ENCODE measurements around the gene NR4A1.

Gene NR4A1

DNA sequence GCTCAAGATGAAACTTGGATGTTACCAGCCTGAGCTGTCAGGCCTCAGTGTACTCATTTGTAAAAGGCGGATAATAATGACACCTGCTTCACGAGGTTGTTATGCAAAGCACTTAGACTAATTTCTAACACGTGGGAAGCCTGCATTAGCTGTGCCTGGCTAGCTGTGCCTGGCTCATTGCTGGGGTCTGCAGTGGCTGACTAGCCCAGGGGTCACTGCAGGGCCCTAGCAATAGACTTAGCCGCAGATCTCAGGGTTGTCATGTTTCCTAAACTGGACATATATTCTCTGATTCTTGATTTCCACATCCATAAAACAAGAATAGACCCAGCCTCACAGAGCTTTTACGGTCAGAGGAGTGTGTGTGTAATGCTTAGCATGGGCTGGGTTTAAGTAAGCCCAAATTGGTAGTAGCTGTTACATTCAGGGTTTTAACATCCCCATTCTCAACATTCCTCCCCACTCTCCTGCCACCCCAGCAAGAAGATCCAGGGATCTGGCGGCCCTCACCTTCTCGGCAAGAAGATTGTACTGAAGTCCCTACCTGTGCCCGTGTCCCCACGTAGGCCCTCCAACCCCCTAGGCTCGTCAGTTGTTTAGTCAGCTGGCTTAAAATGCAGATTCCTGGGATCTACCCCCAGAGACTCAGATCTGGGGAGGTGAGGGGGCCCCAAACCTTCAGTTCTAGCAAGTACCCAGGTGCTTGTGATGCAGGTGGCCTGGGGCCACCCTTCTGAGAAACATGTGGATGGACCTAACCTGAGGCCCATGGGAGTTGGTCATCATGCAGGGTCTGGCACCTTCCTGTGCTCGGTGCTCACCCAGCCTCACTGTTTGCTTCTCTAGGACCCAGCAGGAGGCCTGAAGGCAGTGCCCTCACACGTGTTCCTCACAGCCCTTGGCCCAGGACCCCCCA lies 8.6 kb downstream of the NR4A1 start:
- no peak for DNase-seq

DNA sequence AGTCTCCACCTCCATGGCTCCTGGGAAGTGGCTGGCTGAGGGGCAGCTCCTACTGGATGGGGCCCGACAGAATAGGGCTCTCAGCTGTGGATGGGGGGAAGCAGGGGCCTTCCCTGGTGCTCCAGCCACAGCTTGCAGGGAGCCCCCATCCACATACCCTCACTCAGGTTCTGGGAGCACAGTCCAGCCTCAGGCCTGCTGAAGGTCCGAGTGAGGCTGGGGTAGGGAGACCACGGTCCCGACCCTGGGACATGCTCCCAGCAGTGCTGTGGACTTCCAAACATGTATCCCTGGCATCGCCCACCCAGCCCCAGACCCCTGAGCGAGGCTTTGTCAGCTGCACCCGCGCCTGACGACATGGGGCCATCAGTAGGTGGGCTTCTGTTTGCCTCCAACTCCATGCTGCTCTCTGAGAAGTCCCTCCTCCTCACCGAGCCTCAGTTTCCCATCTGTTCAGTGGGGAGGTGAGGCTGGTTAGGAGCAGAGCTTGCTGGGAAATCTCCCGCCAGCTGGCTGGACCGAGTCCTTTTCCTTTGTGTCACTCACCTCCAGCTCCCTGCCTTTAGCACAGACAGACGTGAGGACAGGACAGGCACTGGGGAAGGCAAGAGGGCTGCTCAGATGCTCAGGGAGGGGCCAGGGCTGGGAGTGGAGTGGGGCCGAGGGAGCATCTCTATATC lies 9.4 kb downstream of the NR4A1 start:
- DNase-seq: no peak

DNA sequence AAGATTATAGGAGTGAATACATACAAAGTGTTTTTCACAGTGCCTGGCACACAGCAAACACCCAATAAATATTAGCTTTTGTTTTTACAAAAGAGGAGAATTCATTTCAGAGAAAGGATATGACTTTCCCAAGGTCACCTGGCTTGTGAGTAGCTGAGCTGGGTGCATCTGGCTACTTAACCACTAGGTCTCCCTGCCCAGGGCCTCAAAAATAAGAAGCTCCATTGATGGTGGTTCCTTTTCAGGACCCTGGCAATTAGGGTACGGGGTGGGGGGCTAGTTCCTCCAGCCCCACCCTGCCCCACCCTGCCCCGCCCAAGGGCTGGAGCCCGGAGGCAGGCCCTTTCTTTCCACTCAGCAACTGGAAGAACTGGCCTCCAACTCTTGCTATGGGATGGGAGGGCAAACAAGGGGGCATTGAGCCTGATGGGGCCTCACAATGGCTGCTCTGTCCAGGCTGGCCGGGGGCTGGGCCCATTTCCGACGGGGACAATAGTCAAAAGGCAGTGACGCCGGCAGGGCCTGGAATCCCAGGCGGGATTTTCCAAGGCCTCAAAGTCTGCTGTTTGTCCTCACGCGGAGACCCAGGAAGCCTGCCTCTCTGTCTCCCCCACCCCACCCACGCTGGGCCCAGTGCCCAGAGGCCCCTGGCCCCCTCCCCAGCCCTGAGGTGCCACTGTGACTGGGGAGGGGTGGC lies 10.4 kb downstream of the NR4A1 start:
- DNase-seq: no peak

DNA sequence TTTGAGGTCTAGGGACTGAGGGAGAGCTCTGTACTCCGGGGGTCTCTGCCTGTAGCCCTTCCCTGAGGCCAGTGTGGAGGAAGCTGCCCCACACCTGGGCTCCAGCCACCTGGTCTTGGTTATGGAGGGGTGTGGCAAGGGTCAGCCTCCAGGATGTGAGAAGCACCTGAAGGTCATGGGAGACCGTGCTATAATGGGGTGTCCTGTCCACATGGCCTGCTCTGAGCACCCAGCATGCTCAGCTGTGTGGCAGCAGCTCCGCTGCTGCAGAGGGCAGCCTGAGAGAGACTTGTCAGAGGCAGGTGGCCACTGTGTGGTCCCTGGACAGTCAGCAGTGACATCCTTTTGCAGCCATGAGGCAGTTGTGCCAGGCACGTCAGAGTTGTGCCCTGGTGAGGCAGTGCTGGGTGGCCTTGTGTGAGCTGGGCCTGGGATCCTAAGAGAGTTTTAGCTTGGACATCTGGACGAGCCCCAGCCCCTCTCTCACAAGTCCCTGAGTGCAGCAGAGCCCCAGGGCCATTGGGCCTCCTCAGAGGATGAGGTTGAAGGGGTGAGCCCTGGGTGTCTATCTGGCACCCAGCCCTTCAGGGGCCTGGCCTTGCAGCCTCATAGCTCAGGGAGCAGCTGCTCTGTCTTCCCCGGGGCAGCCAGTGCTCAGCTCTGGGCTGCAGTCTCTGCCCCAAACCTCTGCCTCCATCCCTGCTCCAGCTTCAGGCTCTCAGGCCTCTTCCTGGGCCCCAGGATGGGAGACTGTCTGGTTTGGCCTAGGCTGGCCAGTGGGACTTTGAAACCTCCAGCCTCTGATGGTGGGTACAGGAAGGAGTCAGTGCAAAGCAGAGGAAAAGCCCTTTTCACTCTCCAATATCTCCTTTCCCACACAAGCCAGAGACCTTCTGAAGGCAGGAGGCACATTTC lies 11.2 kb downstream of the NR4A1 start:
- DNase-seq: no peak

DNA sequence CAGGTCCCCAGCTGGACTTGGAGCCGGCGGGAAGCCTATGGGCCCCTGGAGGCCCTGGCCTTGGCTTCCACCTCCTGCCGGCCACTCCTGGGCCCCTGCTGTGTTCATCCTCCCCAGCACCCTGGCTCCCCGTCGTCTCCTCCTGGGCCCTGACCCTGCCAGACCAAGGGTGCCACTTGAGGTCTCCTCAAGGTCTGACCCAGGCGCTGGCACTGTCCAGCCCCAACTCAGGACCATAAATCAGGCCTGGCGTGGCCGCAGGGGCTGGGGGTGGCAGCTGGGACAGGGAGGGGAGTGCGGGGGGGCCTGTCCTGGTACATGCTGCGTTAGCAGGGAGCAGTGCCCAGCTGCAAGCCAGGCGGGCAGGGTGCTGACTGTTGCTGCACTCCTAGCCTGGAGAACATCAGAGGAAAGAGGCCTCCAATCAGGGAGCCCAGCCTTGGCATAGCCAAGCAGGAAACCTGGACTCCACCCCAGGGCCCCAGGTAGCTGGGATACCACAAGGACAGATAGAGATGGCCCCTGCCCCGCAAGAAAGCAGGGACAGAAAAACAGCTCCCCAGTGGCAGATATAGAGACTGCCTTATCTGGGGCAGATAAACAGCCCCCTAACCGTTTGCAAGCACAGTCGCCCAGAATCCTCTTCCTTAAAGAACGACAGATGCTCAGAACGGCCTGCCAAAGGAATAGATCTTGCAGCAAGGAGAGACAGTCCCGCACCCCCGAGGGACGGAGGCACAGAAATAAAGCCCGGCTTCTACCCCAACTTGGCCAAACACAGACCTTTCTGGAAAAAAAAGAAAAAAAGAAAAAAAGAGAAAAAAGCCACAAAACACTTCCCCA lies 12.1 kb downstream of the NR4A1 start:
- no peak for DNase-seq

DNA sequence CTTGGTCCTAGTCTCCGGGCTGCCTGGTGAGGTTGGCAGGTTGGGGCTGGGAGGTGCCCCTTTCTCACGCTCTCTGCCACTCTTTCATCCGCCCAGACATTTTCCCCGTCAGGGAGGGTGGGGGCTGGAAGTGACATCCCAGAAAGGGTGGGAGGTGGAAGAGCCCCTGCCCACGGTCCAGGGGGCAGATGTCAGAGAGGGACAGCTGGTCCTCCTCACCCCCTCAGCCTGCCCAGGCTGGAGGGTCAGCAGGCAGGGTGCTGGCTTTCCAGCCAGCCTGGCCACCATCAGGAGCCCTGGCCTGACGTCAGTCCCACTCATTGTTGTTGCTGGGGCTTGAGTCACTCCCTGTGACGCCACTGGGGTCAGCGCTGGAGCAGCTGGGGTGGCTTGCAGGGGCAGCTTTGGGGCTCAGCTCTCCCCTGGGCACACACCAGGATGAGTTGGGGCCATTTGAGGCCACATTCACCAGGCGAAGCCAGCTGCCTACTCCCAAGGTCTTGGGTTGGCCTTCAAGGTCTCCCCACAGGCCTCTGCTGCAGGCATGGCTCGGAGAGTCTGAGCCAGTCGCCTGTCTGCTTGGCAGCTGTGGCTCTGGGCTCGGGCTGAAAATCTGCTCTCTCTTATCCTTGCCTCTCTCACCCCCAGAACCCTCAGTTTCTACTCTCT lies 12.9 kb downstream of the NR4A1 start:
- DNase-seq: no peak

DNA sequence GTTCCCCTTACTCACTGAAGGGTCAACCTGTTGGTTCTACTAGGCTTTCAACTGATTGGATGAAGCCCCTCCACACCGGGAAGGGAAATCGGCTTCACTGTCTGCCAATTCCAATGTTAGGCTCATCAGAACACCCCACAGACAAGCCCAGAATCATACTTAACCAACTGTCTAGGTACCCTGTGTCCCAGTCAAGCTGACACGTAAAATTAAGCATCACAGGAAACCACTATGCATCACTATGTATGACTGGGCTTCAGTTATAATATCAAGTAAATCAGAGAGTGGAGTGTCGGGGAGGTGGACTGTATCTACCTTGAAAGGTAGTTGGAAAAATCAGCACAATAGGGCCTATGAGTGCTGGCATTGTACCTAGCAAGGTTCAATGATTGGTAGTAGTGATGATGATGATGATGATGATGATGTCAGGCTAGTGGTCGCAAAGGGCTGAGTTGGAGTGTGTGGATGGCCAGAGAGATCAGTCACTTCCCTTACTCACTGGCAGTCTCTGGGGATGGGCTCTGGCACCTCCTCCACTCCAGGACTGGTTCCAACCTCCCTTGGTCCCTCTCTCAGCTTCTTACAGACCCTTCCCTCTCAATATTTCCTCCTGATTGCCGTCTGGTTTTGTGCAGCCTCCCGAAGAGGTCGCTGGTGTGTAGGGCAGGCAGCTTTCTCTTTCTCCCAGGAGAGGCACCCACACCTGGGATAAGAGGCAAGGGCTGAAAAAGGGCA lies 15.3 kb downstream of the NR4A1 start:
- no peak for DNase-seq

DNA sequence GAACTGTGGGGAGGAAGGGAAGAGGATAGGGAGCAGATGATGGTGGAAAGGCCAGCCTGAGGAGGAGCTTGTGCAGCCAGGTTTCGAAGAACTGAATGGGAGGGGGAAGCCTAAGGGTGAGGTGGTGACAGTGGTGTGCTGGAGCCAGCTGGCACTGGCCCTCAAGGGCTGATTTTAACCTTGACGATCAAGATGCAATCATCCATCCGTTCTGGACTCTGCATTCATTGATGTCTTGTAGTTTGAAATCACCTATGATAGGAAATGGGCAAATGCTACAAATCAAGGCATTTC lies 15.8 kb downstream of the NR4A1 start:
- DNase-seq: no peak

DNA sequence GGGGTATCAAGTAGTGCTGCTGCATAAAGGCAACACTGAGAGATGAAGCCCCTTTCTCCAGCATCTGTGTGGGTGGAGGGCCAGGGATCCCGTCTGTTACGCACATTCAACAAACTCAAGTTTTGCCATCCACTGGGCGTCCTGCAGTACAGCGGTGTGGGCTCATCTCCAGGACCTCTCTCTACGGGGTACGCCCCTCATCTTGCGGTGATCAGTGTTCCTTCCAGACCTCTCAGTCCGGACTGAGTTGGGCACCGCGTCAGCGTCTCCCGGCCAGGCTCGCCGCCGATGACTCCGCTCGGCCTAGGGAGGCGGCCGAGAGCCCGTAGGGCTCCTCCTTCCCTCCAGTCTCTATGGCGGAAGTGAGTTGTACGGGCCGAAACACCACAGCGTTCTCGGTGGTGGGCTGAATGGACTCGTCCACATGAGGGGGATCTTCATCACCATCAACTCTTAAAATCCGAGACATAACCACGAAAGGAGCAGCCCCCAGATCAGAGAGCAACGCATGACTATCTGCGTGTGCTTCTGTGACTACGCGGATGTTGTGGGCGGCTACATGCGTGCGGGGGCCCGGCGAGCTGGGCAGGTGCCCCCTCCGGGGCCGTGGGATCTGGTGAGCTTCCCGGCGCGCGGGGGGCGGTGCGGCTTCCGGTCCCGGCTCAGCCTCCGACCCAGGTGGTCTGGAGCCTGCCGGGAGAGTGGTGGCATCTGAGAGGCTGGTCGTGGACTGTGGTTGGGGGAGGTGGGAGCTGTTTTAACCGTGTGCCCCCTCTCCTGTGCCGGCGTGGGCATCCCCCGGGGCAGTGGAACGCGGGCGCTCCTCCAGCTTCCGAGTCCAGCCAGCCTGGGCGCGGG lies 18.3 kb downstream of the NR4A1 start, which contains the start of gene ATG101:
TSS of gene ATG101 (plus strand) at position 652 of the 858 bp plus-strand sequence. CDS start 3,673 bp downstream, outside the sequence.
- DNase-seq: peak; percentile 62

DNA sequence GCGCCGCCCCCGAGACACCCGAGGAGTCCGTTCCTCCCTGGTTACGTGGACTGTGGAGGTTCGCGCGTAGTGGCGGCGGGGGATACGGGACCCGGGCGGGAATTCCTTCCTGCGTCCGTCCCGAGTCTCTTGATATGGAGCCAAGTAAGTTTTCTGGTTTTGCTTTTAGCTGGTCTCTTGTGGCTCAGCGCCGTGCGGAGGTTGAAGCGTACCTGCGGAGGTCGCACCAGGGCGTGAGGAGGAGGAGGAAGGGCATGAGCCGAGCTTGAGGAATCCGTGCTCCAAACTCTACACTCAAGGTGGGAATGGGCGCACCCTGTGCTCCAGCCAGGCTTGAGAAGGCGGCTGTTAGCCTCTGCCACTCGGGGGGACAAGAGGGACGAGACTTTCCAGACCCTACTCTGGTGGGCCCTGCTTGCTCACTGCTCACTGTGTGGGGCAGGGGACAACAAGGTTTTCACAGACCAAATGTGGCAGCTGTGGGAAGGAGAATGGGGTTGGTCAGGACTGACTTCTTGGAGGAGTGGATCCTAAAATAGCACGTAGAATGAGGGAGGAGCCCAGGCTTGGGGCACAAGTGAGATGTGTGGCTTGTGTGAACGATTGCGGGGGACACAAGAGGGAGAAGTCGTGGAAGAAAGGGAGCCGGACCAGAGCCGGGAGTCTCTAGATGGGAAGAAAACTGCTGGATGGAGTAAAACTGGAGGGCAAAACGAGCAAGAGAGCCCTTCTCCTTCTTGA lies 19.1 kb downstream of the NR4A1 start:
- no peak for DNase-seq

DNA sequence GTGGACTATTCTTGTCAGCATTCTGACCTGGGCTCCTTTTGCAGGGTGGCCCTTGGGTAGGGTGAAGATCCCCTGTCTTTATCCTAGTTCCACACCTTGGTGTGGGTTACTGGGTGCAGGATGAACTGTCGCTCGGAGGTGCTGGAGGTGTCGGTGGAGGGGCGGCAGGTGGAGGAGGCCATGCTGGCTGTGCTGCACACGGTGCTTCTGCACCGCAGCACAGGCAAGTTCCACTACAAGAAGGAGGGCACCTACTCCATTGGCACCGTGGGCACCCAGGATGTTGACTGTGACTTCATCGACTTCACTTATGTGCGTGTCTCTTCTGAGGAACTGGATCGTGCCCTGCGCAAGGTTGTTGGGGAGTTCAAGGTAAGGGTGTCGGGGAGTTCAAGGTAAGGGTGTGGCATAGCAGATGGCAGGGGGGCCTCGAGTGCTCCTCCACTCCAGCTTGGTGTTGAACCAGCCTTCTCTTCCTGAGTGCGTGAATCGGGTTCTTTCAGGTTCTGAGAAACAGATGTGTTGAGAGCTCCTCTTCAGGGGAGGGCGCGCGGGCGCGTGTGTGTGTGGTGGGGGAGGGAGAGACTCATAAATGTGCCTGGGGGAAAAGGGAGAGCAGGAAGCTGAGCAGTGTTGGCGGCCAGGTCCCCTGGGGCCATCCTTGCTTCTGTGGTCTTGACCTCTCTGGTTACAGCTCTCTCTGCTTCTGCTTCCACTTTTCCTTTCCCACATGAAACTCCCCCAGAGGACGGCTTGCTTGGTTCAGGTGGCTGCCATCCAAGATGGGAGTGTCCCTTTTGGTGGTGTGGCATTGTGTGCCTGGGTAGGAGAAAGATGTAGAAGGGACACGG lies 22.5 kb downstream of the NR4A1 start:
- DNase-seq: no peak

DNA sequence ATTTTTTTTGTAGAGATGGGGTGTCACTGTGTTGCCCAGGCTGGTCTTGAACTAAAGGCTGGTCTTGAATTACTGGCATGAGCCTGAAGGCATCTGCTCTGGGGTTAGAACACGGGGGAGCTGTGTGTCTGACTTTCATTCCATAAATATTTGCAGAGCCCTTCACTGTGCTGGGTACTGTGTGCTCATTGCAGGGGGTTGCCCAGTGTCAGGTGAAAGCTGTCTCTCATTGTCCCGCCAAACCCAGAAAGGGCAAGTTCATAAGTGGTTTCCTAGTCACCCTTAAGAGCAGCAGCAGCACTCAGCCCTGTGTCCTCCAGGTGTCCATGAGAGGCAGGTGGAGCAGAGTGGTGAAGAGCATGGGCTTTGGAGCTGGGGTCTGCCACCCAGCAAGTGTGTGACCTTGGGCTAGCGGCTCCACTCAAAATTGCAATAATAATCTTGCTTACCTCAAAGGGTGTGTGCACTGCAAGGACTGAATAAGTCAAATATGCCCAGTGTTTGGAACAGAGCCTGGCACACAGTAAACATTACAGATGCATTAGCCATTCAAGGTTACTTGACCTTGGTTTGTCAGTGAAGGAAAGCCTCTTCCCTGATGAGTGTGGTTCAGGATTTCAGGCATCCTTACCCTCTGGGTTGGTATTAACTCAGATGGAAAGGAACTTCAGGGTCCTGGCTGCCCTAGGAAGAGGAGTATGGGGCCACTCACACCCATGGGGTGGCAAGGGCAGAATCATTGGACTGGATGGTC lies 23.9 kb downstream of the NR4A1 start:
- DNase-seq: no peak

DNA sequence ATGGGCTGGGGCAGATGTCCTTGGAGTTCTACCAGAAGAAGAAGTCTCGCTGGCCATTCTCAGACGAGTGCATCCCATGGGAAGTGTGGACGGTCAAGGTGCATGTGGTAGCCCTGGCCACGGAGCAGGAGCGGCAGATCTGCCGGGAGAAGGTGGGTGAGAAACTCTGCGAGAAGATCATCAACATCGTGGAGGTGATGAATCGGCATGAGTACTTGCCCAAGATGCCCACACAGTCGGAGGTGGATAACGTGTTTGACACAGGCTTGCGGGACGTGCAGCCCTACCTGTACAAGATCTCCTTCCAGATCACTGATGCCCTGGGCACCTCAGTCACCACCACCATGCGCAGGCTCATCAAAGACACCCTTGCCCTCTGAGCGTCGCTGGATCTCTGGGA lies 25.6 kb downstream of the NR4A1 start:
- DNase-seq: no peak

DNA sequence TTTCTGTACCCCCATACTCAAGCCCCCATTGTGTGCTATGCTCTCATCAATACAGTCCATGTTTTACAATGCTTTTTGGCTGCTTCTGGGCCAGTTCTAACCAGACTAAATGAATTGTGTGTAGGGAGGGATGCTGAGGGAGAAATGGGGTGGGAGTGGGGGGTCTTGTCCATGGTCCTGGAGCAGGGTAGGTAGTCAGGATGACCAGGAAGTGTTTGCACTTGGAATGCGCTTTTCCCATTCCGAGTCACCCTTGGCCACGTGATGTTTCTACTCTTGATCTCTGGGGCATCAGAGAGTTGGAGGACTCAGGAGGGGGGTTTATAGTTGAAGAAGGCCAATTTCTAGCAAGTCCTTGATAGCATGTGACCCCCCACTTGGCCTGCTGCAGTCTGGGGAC lies 27.0 kb downstream of the NR4A1 start:
- no peak for DNase-seq

DNA sequence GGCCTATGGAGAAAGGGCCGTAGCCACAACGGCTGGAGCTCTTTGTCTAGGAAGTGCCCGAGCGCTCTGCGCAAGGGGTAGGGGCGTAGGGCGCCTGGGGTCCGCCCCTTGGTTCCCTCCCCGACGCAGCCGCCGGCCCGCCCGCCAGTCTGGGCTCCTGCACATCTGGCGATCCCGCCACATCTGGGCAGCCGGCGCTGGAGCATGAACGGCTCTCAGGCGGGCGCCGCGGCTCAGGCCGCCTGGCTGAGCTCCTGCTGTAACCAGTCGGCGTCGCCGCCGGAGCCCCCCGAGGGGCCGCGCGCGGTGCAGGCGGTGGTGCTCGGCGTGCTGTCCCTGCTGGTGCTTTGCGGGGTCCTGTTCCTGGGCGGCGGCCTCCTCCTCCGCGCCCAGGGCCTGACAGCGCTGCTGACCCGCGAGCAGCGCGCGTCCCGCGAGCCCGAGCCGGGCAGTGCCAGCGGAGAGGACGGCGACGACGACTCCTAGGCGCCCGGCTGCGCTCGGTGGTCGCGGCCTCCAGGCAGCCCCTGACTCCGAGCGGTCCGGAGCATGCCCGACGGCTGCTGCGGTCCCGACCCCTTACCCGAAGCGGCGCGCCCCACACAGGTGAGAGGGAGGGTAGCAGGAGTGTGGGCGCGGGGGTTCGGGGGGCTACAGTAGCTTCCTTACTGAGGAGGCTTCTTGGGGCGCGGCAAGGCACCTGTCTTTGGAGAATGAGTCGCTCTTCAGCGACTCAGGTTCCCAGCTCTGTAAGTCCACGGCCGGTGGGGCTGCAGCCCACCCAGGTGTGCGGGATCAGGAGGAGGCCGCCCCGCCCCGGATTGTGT lies 28.5 kb downstream of the NR4A1 start, which contains the start of gene SMIM41:
TSS of gene SMIM41 (plus strand) at position 129 of the 827 bp plus-strand sequence. CDS start at position 205, 76 bp downstream.
- no peak for DNase-seq

Measured in KG1 (cell line).